Measurements from ENCODE around the gene ANTXR2.

DNA sequence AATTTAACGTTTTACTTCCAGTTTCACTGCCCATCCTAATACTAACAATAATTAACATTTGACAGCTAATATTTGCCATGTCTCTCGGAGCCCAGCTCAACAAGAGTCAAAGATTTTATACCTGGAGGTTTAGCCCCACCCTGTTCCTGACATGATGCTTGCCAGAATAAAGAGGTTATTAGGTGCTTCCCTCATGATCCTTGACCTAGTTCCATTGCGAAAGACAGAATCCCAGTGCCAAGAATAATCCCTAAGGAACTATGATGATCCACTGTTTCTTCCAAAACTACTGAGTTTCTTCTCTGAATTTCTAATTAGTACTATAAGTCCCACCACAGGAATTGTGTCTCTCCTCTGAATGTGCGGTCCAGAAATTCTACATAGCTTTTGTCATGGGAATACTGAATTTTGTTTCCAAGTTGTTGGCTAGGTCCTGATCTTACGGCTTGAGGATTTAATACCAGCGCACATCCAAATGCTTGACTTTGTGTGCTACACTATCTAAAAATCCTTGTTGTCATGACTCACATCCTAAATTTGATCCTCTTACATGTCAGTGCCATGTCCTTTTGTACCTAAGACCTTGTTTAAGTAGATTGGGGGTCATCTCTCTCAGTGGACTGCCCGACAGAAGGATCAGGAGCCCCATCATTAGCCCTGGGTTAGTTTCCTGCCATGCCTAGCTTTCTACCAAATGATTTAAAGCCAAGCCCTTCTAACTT, 23.1 kb downstream of the ANTXR2 start:
- TF ChIP-seq, protein P1, sequence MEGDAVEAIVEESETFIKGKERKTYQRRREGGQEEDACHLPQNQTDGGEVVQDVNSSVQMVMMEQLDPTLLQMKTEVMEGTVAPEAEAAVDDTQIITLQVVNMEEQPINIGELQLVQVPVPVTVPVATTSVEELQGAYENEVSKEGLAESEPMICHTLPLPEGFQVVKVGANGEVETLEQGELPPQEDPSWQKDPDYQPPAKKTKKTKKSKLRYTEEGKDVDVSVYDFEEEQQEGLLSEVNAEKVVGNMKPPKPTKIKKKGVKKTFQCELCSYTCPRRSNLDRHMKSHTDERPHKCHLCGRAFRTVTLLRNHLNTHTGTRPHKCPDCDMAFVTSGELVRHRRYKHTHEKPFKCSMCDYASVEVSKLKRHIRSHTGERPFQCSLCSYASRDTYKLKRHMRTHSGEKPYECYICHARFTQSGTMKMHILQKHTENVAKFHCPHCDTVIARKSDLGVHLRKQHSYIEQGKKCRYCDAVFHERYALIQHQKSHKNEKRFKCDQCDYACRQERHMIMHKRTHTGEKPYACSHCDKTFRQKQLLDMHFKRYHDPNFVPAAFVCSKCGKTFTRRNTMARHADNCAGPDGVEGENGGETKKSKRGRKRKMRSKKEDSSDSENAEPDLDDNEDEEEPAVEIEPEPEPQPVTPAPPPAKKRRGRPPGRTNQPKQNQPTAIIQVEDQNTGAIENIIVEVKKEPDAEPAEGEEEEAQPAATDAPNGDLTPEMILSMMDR (IDR thresholded peaks at IDR 0.05), result no peak
- TF ChIP-seq, protein P2, sequence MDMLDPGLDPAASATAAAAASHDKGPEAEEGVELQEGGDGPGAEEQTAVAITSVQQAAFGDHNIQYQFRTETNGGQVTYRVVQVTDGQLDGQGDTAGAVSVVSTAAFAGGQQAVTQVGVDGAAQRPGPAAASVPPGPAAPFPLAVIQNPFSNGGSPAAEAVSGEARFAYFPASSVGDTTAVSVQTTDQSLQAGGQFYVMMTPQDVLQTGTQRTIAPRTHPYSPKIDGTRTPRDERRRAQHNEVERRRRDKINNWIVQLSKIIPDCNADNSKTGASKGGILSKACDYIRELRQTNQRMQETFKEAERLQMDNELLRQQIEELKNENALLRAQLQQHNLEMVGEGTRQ (IDR thresholded peaks at IDR 0.05; ENCODE audit: borderline replicate concordance, low read depth, low read length), result no peak
- TF ChIP-seq JUND (IDR thresholded peaks at IDR 0.05) (no peak), GABPA (IDR thresholded peaks at IDR 0.05; ENCODE audit: low read depth) (no peak), RAD21 (IDR thresholded peaks at IDR 0.05; ENCODE audit: low read length) (no peak), POLR2AphosphoS5 (IDR thresholded peaks at IDR 0.05; ENCODE audit: low read depth, low read length) (no peak), SIN3A (IDR thresholded peaks at IDR 0.05; ENCODE audit: borderline replicate concordance, low read depth, low read length) (no peak), NRF1 (IDR thresholded peaks at IDR 0.05; ENCODE audit: low read depth, low read length) (no peak), EP300 (IDR thresholded peaks at IDR 0.05; ENCODE audit: borderline replicate concordance in 1 of 2, low read depth in 1 of 2, low read length in 1 of 2) (no peak), CHD2 (IDR thresholded peaks at IDR 0.05; ENCODE audit: low read length, partially characterized antibody) (no peak)
- TF ChIP-seq, protein P3, sequence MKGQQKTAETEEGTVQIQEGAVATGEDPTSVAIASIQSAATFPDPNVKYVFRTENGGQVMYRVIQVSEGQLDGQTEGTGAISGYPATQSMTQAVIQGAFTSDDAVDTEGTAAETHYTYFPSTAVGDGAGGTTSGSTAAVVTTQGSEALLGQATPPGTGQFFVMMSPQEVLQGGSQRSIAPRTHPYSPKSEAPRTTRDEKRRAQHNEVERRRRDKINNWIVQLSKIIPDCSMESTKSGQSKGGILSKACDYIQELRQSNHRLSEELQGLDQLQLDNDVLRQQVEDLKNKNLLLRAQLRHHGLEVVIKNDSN (IDR thresholded peaks at IDR 0.05; ENCODE audit: borderline replicate concordance, low read depth), result no peak
- TF ChIP-seq, protein P4, sequence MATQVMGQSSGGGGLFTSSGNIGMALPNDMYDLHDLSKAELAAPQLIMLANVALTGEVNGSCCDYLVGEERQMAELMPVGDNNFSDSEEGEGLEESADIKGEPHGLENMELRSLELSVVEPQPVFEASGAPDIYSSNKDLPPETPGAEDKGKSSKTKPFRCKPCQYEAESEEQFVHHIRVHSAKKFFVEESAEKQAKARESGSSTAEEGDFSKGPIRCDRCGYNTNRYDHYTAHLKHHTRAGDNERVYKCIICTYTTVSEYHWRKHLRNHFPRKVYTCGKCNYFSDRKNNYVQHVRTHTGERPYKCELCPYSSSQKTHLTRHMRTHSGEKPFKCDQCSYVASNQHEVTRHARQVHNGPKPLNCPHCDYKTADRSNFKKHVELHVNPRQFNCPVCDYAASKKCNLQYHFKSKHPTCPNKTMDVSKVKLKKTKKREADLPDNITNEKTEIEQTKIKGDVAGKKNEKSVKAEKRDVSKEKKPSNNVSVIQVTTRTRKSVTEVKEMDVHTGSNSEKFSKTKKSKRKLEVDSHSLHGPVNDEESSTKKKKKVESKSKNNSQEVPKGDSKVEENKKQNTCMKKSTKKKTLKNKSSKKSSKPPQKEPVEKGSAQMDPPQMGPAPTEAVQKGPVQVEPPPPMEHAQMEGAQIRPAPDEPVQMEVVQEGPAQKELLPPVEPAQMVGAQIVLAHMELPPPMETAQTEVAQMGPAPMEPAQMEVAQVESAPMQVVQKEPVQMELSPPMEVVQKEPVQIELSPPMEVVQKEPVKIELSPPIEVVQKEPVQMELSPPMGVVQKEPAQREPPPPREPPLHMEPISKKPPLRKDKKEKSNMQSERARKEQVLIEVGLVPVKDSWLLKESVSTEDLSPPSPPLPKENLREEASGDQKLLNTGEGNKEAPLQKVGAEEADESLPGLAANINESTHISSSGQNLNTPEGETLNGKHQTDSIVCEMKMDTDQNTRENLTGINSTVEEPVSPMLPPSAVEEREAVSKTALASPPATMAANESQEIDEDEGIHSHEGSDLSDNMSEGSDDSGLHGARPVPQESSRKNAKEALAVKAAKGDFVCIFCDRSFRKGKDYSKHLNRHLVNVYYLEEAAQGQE (IDR thresholded peaks at IDR 0.05; ENCODE audit: low read depth, low read length), result no peak
